Kidney capillary endothelial cell (primary cell): ENCODE results near the gene EMC7.
A peak's percentile ranks its signal among the peaks of the same experiment; 100 is the strongest.
"Not testable (repeated sequence)": the region's sequence is repeated elsewhere in the genome, so short reads cannot be mapped to it uniquely, and the experiment has no call there.

Experiments used
- DNase-seq: peaks from one replicate; pipeline ENCODE4 v3.0.0-alpha.2; 2018; ENCODE audit warnings: low spot score

The EMC7 gene

DNA sequence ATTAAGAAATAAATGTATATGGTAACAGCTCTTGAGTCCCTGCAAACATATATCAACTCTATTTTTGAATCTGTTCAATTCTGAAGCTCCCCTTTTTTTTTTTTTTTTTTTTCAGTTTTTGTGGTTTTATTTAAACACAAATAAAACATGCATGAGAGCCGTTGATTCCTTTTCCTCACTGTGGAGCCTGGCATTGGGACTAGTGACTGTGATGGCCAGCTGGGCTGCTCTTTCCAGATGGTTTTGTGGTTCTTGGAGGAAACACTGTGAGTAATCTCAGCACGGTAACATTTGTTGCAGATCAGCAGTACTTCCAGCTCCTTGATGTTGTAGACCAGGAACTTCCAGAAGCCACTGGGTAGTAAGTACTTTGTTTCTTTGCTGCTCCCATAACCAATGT is 15.9 kb downstream of the EMC7 start:
- DNase-seq: no peak

DNA sequence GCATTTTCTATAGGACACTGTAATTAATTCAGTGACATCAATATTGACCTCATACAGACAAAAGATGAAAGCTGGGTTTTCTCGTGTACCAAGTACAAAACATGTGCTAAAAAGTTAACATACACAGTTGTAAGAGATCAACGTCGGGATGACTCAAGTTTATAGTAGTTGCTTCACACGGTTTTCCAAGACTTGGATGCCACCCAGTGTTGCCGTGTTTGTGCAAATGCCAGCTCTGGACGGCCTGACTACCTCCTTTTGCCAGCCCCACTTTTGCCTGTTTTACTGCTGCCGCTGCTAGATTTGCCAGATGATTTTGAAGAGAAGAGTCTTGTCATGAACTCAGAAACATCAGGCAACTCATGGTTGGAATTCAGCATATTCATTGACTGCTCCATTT is 17.6 kb downstream of the EMC7 start:
- DNase-seq: no peak

GRCh38 chr15:34079904-34080303 is 21.8 kb downstream of the EMC7 start:
- DNase-seq: no peak

GRCh38 chr15:34078900-34079299 is 22.8 kb downstream of the EMC7 start:
- no peak for DNase-seq

DNA sequence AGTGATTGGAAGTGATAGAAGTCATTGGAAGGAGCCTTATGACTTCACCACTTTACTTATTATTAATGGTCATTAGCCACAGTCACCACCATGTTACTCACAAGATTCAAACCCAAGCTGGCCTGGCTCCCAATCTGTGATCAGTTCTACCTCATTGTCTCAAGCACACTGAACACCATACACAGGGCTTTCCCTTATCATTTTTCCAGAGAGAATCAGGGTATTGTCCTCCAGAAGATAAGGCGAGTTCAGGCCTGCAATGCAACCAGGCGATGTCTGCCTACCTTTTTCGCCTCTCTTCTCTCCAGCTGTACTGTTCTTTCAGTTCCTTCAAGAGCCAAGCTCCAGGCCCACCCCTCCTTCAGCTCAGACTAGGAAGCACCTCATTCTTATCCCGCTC is 24.9 kb downstream of the EMC7 start:
- DNase-seq: no peak

DNA sequence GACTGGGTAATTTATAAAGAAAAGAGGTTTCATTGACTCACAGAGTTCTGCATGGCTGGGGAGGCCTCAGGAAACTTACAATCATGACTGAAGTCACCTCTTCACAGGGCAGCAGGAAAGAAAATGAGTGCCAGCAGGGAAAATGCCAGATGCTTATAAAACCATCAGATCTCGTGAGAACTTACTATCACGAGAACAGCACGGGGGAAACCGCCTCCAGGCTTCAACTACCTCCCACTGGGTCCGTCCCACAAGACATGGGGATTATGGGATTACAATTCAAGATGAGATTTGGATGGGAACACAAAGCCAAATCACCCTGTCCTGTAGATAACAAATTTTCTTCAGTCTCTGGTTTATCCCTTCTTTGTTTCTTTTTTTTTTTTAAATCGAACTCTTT is 31.7 kb downstream of the EMC7 start:
- no peak for DNase-seq

- DNase-seq: no peak
Observed at GRCh38 chr15:34065941-34066340, 35.7 kb downstream of the EMC7 start.

DNA sequence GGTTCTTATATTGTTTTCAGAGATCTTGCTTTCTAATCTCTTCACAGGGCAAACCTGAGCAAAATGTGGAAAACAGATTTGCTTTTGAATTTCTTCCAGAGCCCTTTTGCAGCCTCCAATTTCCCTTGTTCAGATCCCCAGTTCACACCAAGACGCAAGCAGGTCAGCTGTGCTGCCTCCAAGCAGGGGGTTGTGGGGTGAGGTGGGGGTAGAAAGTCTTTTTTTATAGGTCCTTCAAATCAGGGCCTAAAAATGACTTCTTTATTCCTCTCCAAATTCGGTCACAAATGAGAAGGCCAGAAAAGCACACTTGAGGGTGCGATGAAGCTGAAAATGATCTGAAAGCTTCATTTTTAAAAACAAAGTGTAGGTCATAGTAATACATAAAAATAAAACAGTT is 36.4 kb downstream of the EMC7 start:
- no peak for DNase-seq

- peak; percentile 36 for DNase-seq
Observed at GRCh38 chr15:34064438-34064837, 37.2 kb downstream of the EMC7 start.

GRCh38 chr15:34059946-34060345 is 41.7 kb downstream of the EMC7 start:
- no peak for DNase-seq

- DNase-seq: no peak
Observed at GRCh38 chr15:34059476-34059875, 42.2 kb downstream of the EMC7 start.

DNA sequence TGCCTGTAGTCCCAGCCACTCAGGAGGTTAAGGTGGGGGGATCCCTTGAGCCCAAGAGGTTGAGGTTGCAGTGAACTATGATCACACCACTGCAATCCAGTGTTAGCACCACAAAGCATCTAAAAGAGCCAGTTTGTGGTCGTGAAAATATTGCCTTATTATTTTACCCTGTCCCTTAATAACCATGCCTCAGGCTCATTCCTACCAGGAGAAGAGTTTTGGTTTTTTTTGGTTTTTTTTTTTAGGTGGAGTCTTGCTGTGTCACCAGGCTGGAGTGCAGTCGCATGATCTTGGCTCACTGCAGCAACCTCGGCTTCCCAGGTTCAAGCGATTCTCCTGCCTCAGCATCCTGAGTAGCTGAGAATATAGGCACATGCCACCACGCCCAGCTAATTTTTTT is 44.8 kb downstream of the EMC7 start:
- no peak for DNase-seq

GRCh38 chr15:34055868-34056595 is 45.6 kb downstream of the EMC7 start:
- DNase-seq: peak; percentile 53

- no peak for DNase-seq
Observed at GRCh38 chr15:34054081-34054707, 47.5 kb downstream of the EMC7 start.

DNA sequence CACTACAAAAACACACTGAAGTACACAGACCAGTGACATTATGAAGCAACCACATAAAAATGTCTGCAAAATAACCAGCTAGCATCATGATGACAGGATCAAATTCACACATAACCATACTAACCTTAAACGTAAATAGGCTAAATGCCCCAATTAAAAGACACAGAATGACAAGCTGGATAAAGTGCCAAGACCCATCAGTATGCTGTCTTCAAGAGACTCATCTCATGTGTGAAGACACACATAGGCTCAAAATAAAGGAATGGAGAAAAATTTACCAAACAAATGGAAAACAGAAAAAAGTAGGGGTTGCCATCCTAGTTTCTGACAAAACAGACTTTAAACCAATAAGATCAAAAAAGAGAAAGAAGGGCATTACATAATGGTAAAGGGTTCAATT is 51.3 kb downstream of the EMC7 start:
- not testable (repeated sequence) for DNase-seq

- DNase-seq: no peak
Observed at GRCh38 chr15:34049112-34049511, 52.5 kb downstream of the EMC7 start.

GRCh38 chr15:34047893-34048775 is 53.5 kb downstream of the EMC7 start:
- no peak for DNase-seq

GRCh38 chr15:34046471-34047145 is 55.1 kb downstream of the EMC7 start:
- DNase-seq: no peak

- DNase-seq: no peak
Observed at GRCh38 chr15:34043813-34044212, 57.8 kb downstream of the EMC7 start.

DNA sequence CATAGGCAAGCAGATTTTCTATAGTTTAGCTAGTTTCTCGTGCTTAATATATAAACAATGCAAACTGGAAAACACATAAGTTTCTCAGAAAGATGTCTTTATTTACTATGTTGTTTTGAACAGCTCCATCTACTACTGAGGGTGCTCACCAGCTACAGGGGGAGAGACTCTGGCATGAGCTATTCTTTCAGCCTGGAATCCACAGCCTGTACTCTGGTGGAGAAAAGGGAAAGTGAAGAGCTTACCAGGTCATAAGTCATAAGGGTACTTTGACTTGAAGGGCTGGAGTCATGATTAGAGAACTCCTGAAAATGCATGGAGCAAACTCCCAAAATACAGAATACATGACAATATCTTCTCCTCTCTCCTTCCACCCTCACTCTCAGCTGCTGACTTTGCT is 58.3 kb downstream of the EMC7 start:
- DNase-seq: no peak

- no peak for DNase-seq
Observed at GRCh38 chr15:34039790-34040113, 61.9 kb downstream of the EMC7 start.
